A549 (cell line): ENCODE measurements around the gene ELL. TPM values are rescaled to one million over a fixed set of nuclear protein-coding genes. Genes with fewer than 3 reads are reported as not detected.

Experiments used
- ATAC-seq, 2 experiments: fragments of 200-7000 bp in 1 of 2; fragments of >200 bp in 1 of 2; cut with Nextera tagmentation in 1 of 2; cut with Tn5 transposase in 1 of 2; 3 replicates each; pipeline versions ENCODE4 v1.8.0 to v1.9.1; 2018 to 2020; ENCODE audit warnings: mild to moderate bottlenecking in 1 of 2, moderate library complexity in 1 of 2
- CTCF ChIA-PET: fragments of 300-600 bp; sonication (Branson Sonifier 250); formaldehyde crosslinking; extraction: SDS; loops from one replicate; lab custom pipeline; 2021; ENCODE audit warnings: antibody characterized with exemption, inconsistent platforms; lab: Yijun Ruan, JAX
- POLR2A ChIA-PET: fragments of 350-600 bp; formaldehyde crosslinking; extraction: SDS; loops from one replicate; lab custom pipeline; 2021; ENCODE audit warnings: antibody characterized with exemption, inconsistent platforms; lab: Yijun Ruan, JAX
- DNase-seq, 2 experiments: peaks; one replicate each; pipeline versions ENCODE4 v3.0.0 to v3.0.0-alpha.2; 2011 to 2016; ENCODE audit warnings: low read depth in 1 of 2, low spot score in 1 of 2
- FAIRE-seq: peaks from 2 replicates; lab custom pipeline; 2011; peaks lifted over from hg19 to GRCh38; lab: Jason Lieb, UNC
- H3K27ac ChIP-seq, 2 experiments: fragments of >200 bp; sonication (Bioruptor Twin); formaldehyde crosslinking; 3 replicates each; pipeline ENCODE4 v1.5.1; 2016 to 2017
- H3K4me1 ChIP-seq: fragments of >200 bp; sonication (Bioruptor Twin); formaldehyde crosslinking; 3 replicates; pipeline ENCODE4 v1.6.1; 2016
- H3K4me2 ChIP-seq: fragments of >200 bp; sonication (Bioruptor Twin); formaldehyde crosslinking; 3 replicates; pipeline ENCODE4 v1.6.1; 2016
- H3K4me3 ChIP-seq: fragments of >200 bp; sonication (Bioruptor Twin); formaldehyde crosslinking; 3 replicates; pipeline ENCODE4 v1.5.1; 2016
- H3K9me3 ChIP-seq: fragments of >200 bp; sonication (Bioruptor Twin); formaldehyde crosslinking; 3 replicates; pipeline ENCODE4 v1.6.1; 2016
- BHLHE40 ChIP-seq: IDR thresholded peaks from 2 replicates; pipeline ENCODE4 v1.6.1; 2012; ENCODE audit warnings: low read depth, low read length, inconsistent platforms
- EHF ChIP-seq: fragments of 250-450 bp; sonication (Bioruptor Pico); IDR thresholded peaks from 2 replicates; pipeline ENCODE4 v1.5.0; 2020; ENCODE audit warnings: mild to moderate bottlenecking
- ESRRA ChIP-seq: fragments of 150-350 bp; IDR thresholded peaks from 2 replicates; pipeline ENCODE4 v1.6.1; 2014; ENCODE audit warnings: mild to moderate bottlenecking, low read length, borderline replicate concordance
- FOSB ChIP-seq: fragments of 250-450 bp; sonication (Bioruptor Pico); IDR thresholded peaks from 2 replicates; pipeline ENCODE4 v1.5.0; 2020; ENCODE audit warnings: mild to moderate bottlenecking, moderate library complexity
- FOSL2 ChIP-seq, 2 experiments: fragments of 450-650 bp in 1 of 2; fragments of >200 bp in 1 of 2; sonication (Bioruptor Twin) in 1 of 2; formaldehyde crosslinking; IDR thresholded peaks; 2 replicates each; pipeline versions ENCODE4 v1.5.0 to v1.6.1; 2016 to 2020; ENCODE audit warnings: mild to moderate bottlenecking in 1 of 2, moderate library complexity in 1 of 2
- FOXS1 ChIP-seq: fragments of 250-450 bp; sonication (Bioruptor Pico); IDR thresholded peaks from 2 replicates; pipeline ENCODE4 v1.5.0; 2020; ENCODE audit warnings: mild to moderate bottlenecking, moderate library complexity
- GATA3 ChIP-seq: IDR thresholded peaks from 2 replicates; pipeline ENCODE4 v1.6.1; 2012; ENCODE audit warnings: borderline replicate concordance
- HOXA7 ChIP-seq: fragments of 250-450 bp; sonication (Bioruptor Pico); IDR thresholded peaks from 2 replicates; pipeline ENCODE4 v1.5.0; 2020; ENCODE audit warnings: mild to moderate bottlenecking, moderate library complexity
- HOXB13 ChIP-seq: fragments of 250-450 bp; sonication (Bioruptor Pico); IDR thresholded peaks from 2 replicates; pipeline ENCODE4 v1.5.0; 2020; ENCODE audit warnings: low read depth, mild to moderate bottlenecking, moderate library complexity
- JUN ChIP-seq, 2 experiments: fragments of >200 bp; sonication (Bioruptor Twin); formaldehyde crosslinking; IDR thresholded peaks; 2 replicates in 1 of 2; 3 replicates in 1 of 2; pipeline ENCODE4 v1.6.1; 2016 to 2017
- KDM5A ChIP-seq: fragments of 200-600 bp; sonication (generic); IDR thresholded peaks from 2 replicates; pipeline ENCODE4 v1.6.1; 2016; ENCODE audit warnings: antibody characterized with exemption, mild to moderate bottlenecking
- MYC ChIP-seq: IDR thresholded peaks from 2 replicates; pipeline ENCODE4 v1.6.1; 2012; ENCODE audit warnings: mild to moderate bottlenecking, inconsistent platforms, low read length, improper control_type of control experiment, borderline replicate concordance
- NR3C1 ChIP-seq: fragments of >200 bp; sonication (Bioruptor Twin); formaldehyde crosslinking; IDR thresholded peaks from 3 replicates; pipeline ENCODE4 v1.6.1; 2017
- PHF8 ChIP-seq: fragments of 200-600 bp; sonication (generic); IDR thresholded peaks from 2 replicates; pipeline ENCODE4 v1.6.1; 2016; ENCODE audit warnings: low read depth, mild to moderate bottlenecking, antibody characterized with exemption, moderate library complexity, borderline replicate concordance
- POLR2A ChIP-seq: IDR thresholded peaks from 2 replicates; pipeline ENCODE4 v1.6.1; 2012; ENCODE audit warnings: mild to moderate bottlenecking, low read length
- RARB ChIP-seq: fragments of 250-450 bp; sonication (Bioruptor Pico); IDR thresholded peaks from 2 replicates; pipeline ENCODE4 v1.8.0; 2021; ENCODE audit warnings: mild to moderate bottlenecking, moderate library complexity
- RNF2 ChIP-seq: fragments of 200-600 bp; sonication (generic); IDR thresholded peaks from 2 replicates; pipeline ENCODE4 v1.6.1; 2016; ENCODE audit warnings: low read depth, mild to moderate bottlenecking, antibody characterized with exemption, moderate library complexity, borderline replicate concordance
- ZNF302 ChIP-seq: fragments of 250-450 bp; sonication (Bioruptor Pico); IDR thresholded peaks from 2 replicates; pipeline ENCODE4 v1.9.0; 2021; ENCODE audit warnings: inconsistent platforms, mild to moderate bottlenecking, moderate library complexity
- WGBS: methylation state at CpG from one replicate; pipeline ENCODE4 v1.1.6; 2017; ENCODE audit errors: missing lambda C conversion rate; 5-methylcytosine and 5-hydroxymethylcytosine counted together
- polyA plus RNA-seq, 4 experiments: library from polyadenylated mRNA; depleted of rRNA in 3 of 4; stranded (reverse); fragments of >200 nt; fragmentation: RNase III in 1 of 4; extraction: RNeasy Plus Mini Kit Qiagen cat#74134 plus additional on column Dnase treatment in 1 of 4; gene quantifications; 2 replicates in 3 of 4; 3 replicates in 1 of 4; pipeline ENCODE4 v1.2.3, GENCODE V29; 2011 to 2017
- TF ChIP-seq, protein P1 (sequence below): IDR thresholded peaks from 2 replicates; pipeline ENCODE4 v1.6.1; 2012

ELL gene
- polyA plus RNA-seq, 2 of the 4 experiments (the other 2 are of a cell fraction): 1.6 to 3.6 TPM

GRCh38 chr19:18446811-18447359 lies 75.0 kb downstream of the ELL start:
- CTCF ChIA-PET: interaction anchor here (0.8 to 11.3 kb wide), 3 partner anchors 15 to 59 kb away, joined by 3 to 168 read pairs (median 8); no protein-coding TSS in a partner anchor
- WGBS: 93% methylated on average over 10 of the region's 12 CpGs
- H3K4me2 ChIP-seq: no peak overlapping the region
- POLR2A ChIA-PET: no interaction called here
- ATAC-seq (no peak), FAIRE-seq (no peak), DNase-seq (no peak)
- H3K27ac ChIP-seq: no peak overlapping the region
- no peak overlapping the region for H3K4me3 ChIP-seq
- TF ChIP-seq FOSL2 (IDR thresholded peaks at IDR 0.05) (no peak), FOSL2 (CRISPR knock-in tag; IDR thresholded peaks at IDR 0.05) (no peak), HOXB13 (CRISPR knock-in tag) (no peak), FOXS1 (CRISPR knock-in tag) (no peak), ESRRA (no peak)
- TF ChIP-seq, protein P1, sequence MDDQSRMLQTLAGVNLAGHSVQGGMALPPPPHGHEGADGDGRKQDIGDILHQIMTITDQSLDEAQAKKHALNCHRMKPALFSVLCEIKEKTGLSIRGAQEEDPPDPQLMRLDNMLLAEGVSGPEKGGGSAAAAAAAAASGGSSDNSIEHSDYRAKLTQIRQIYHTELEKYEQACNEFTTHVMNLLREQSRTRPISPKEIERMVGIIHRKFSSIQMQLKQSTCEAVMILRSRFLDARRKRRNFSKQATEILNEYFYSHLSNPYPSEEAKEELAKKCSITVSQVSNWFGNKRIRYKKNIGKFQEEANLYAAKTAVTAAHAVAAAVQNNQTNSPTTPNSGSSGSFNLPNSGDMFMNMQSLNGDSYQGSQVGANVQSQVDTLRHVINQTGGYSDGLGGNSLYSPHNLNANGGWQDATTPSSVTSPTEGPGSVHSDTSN: no peak
- no peaks in the 10 kb centered on the region for H3K9me3 ChIP-seq
- 0 out of 3 replicates have a peak, but pooled peaks cover 3% of the 10 kb centered on the region for H3K4me1 ChIP-seq

DNA sequence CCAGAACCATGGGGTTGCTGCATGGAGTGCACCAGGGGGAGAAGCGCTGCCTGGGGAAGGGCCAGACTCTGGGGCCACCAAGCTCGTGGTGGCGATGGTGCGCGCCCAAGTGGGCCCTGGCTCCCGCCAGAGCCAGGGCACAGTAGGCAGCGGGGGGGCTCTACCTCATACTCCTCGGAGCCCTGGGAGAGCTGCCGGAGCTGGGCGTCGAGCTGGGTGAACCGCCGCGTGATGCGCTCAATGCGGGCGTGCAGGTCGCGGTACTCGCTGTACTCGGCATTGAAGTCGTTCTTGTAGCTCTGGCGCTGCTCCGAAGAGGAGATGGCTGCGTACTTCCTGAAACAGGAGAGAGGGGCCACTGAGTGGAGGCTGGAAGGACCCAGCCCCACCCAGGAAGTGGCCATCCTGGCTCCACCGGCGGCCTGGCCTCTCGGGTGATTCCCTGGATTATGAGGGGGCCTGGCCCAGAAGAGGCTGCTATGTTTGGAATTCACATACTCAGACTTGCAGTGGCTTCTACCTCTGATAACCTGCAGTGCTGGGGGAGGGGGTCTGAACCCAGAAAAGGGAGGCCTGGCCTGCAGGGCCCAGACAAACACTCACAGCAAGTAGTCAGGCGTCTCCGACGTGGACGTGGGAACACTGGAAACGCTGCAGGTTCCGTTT lies 75.6 kb downstream of the ELL start:
- Histone ChIP-seq H3K27ac (no peak overlapping the region), H3K9me3 (no peaks in the 10 kb centered on the region), H3K4me3 (no peak overlapping the region), H3K4me1 (peaks cover 3% of the 10 kb centered on the region; the same call in 1 of the 3 replicates), H3K4me2 (no peak overlapping the region)
- DNase-seq: no peak
- FAIRE-seq: no peak
- no peak for TF ChIP-seq HOXB13 (CRISPR knock-in tag)
- TF ChIP-seq KDM5A: no peak
- TF ChIP-seq JUN (IDR thresholded peaks at IDR 0.05): no peak
- TF ChIP-seq BHLHE40: no peak
- TF ChIP-seq, protein P1: no peak
- ChIA-PET CTCF (interaction anchor here (0.8 to 11.3 kb wide), 5 partner anchors 16 to 58 kb away, joined by 3 to 168 read pairs (median 3); no protein-coding TSS in a partner anchor), POLR2A (no interaction called here)
- 86% methylated on average over 28 of the region's 34 CpGs for WGBS
- no peak for ATAC-seq

DNA sequence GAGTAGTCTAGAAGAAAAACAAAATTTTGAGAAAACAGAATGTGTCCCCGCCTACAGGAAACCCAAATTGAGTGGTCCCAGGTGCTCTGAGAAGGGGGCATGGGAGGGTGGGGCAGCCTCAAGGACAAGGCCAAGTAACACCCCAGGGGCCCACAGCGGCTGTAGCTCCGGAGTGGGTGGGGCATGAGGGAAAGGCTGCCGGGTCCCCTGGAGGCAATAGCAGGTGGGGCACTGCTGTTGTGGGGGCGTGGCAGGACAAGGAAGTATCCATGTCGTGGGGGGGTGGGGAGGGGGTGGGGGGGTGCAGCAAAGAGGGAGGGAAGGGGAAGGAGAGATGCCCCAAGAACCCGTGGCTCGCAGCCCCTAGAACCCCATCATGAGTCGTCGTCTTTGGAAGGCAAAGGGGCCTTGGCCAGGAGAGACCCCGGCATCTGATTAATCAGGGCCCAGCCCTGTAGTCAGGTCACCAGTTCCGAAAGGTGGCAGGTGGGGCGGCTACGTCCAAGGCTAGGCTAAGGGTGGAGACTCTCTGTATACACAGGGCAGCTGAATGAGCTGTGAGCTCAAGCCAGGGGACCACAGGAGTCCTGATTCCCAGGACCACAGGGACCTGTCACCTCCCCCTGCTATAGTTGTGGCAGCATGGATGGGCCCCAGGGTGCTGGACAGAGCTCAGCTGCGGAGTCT lies 76.5 kb downstream of the ELL start:
- Histone ChIP-seq H3K4me2 (no peak overlapping the region), H3K9me3 (no peaks in the 10 kb centered on the region), H3K27ac (no peak overlapping the region), H3K4me1 (peaks cover 7% of the 10 kb centered on the region; the same call in 1 of the 3 replicates), H3K4me3 (no peak overlapping the region)
- ChIA-PET POLR2A (no interaction called here), CTCF (interaction anchor here (0.9 to 11.3 kb wide), 4 partner anchors 17 to 143 kb away, joined by 3 to 168 read pairs (median 4); partner anchors contain the start of gene REX1BD)
- 81% methylated on average over 12 of the region's 15 CpGs for WGBS
- DNase-seq (no peak), ATAC-seq (no peak), FAIRE-seq (no peak)
- TF ChIP-seq ZNF302 (CRISPR knock-in tag) (no peak), MYC (no peak), HOXB13 (CRISPR knock-in tag) (no peak), KDM5A (no peak), NR3C1 (no peak), EHF (no peak), HOXA7 (CRISPR knock-in tag) (no peak), RARB (CRISPR knock-in tag) (no peak), GATA3 (no peak), RNF2 (no peak), PHF8 (no peak), POLR2A (no peak), FOSB (no peak)
